ENCODE results near the gene ABCD4. TPM values are rescaled to one million over a fixed set of nuclear protein-coding genes. Genes with fewer than 3 reads are reported as not detected.

ABCD4 gene
- polyA plus RNA-seq, 1 donor from 2014 or later, result 106 TPM

DNA sequence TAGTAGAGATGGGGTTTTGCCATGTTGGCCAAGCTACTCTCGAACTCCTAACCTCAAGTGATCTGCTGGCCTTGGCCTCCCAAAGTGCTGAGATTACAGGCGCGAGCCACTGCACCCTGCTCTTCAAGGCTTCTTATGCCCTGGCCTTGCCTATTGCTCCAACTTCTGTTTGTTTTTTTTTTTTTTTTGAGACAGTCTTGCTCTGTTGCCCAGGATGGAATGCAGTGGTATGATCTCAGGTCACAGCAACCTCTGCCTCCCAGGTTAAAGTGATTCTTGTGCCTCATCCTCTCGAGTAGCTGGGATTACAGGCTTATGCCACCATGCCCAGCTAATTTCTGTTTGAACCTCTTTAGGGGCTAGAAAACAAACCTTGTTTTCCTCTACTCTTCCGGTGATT, 6.0 kb upstream of the ABCD4 start:
- TF ChIP-seq RAD21 (conservative IDR thresholded peaks at IDR 0.05) (no peak), EZH2 (IDR thresholded peaks at IDR 0.05; ENCODE audit: borderline replicate concordance, insufficient read depth, low read length, poor library complexity, severe bottlenecking) (no peak), EP300 (conservative IDR thresholded peaks at IDR 0.05; ENCODE audit: poor library complexity, severe bottlenecking) (no peak), SMC3 (conservative IDR thresholded peaks at IDR 0.05; ENCODE audit: poor library complexity) (no peak), POLR2AphosphoS5 (IDR thresholded peaks at IDR 0.05) (no peak), MXI1 (conservative IDR thresholded peaks at IDR 0.05; ENCODE audit: poor library complexity, severe bottlenecking) (no peak), TAF1 (IDR thresholded peaks at IDR 0.05; ENCODE audit: low read depth) (no peak)
- TF ChIP-seq, protein P1, sequence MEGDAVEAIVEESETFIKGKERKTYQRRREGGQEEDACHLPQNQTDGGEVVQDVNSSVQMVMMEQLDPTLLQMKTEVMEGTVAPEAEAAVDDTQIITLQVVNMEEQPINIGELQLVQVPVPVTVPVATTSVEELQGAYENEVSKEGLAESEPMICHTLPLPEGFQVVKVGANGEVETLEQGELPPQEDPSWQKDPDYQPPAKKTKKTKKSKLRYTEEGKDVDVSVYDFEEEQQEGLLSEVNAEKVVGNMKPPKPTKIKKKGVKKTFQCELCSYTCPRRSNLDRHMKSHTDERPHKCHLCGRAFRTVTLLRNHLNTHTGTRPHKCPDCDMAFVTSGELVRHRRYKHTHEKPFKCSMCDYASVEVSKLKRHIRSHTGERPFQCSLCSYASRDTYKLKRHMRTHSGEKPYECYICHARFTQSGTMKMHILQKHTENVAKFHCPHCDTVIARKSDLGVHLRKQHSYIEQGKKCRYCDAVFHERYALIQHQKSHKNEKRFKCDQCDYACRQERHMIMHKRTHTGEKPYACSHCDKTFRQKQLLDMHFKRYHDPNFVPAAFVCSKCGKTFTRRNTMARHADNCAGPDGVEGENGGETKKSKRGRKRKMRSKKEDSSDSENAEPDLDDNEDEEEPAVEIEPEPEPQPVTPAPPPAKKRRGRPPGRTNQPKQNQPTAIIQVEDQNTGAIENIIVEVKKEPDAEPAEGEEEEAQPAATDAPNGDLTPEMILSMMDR (IDR thresholded peaks at IDR 0.05; ENCODE audit: poor library complexity, severe bottlenecking), result no peak
- TF ChIP-seq, protein P2, sequence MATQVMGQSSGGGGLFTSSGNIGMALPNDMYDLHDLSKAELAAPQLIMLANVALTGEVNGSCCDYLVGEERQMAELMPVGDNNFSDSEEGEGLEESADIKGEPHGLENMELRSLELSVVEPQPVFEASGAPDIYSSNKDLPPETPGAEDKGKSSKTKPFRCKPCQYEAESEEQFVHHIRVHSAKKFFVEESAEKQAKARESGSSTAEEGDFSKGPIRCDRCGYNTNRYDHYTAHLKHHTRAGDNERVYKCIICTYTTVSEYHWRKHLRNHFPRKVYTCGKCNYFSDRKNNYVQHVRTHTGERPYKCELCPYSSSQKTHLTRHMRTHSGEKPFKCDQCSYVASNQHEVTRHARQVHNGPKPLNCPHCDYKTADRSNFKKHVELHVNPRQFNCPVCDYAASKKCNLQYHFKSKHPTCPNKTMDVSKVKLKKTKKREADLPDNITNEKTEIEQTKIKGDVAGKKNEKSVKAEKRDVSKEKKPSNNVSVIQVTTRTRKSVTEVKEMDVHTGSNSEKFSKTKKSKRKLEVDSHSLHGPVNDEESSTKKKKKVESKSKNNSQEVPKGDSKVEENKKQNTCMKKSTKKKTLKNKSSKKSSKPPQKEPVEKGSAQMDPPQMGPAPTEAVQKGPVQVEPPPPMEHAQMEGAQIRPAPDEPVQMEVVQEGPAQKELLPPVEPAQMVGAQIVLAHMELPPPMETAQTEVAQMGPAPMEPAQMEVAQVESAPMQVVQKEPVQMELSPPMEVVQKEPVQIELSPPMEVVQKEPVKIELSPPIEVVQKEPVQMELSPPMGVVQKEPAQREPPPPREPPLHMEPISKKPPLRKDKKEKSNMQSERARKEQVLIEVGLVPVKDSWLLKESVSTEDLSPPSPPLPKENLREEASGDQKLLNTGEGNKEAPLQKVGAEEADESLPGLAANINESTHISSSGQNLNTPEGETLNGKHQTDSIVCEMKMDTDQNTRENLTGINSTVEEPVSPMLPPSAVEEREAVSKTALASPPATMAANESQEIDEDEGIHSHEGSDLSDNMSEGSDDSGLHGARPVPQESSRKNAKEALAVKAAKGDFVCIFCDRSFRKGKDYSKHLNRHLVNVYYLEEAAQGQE (IDR thresholded peaks at IDR 0.05; ENCODE audit: borderline replicate concordance), result no peak
- no peak overlapping the region for H3K9ac ChIP-seq (ENCODE audit: low read length)
- H4K20me1 ChIP-seq (ENCODE audit: insufficient read depth), result no peaks in the 10 kb centered on the region
- H3K4me2 ChIP-seq (ENCODE audit: low read length), result no peak overlapping the region
- H3K27ac ChIP-seq (ENCODE audit: low read length), result no peak overlapping the region
- no peaks in the 10 kb centered on the region for H3K36me3 ChIP-seq (ENCODE audit: insufficient read depth, low read length)
- no peaks in the 10 kb centered on the region for H3F3A ChIP-seq (ENCODE audit: insufficient read depth, low read length, poor library complexity, severe bottlenecking)
- H3K79me2 ChIP-seq (replicated peaks; ENCODE audit: insufficient read depth, low read length), result no peaks in the 10 kb centered on the region
- H3K9me3 ChIP-seq (ENCODE audit: low read length), result no peaks in the 10 kb centered on the region
- no peaks in the 10 kb centered on the region for H3K27me3 ChIP-seq (ENCODE audit: insufficient read depth, low read depth, low read length)
- H3K9me2 ChIP-seq (ENCODE audit: insufficient read depth, low read length), result no peaks in the 10 kb centered on the region
- no peak overlapping the region for H3K4me3 ChIP-seq (ENCODE audit: low read length)
- H2AFZ ChIP-seq (ENCODE audit: low read depth, low read length), result no peak overlapping the region

DNA sequence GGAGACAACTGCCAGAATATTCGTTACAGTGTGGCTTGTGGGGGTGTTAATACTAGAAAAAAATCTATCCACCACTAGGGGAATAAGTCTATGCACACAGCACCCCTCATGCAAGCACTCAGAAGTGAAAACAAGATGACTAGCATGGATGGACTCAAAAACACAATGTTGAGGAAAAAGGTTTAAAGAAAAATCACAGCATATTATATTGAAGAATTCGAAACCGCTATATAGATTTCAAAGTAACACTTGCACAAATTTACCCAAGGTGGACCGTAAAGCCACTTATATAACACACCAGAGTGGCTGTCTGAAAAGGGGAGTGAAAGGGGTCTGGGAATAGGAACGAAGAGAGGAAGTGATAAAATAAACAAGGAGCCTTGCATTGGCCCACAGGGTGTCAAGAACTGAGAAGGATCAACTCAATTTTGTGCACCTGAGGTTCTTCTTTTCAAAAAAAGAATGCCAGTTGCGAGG, 544 bp downstream of the ABCD4 start:
- peak overlapping the region; percentile 69 for H3K27ac ChIP-seq (ENCODE audit: low read length)
- peak overlapping the region; percentile 61 for H2AFZ ChIP-seq (ENCODE audit: low read depth, low read length)
- TF ChIP-seq EP300 (conservative IDR thresholded peaks at IDR 0.05; ENCODE audit: poor library complexity, severe bottlenecking) (no peak), POLR2AphosphoS5 (IDR thresholded peaks at IDR 0.05) (peak; percentile 23), TAF1 (IDR thresholded peaks at IDR 0.05; ENCODE audit: low read depth) (no peak), MXI1 (conservative IDR thresholded peaks at IDR 0.05; ENCODE audit: poor library complexity, severe bottlenecking) (peak; percentile 40), RAD21 (conservative IDR thresholded peaks at IDR 0.05) (peak; percentile 31), SMC3 (conservative IDR thresholded peaks at IDR 0.05; ENCODE audit: poor library complexity) (peak; percentile 44), EZH2 (IDR thresholded peaks at IDR 0.05; ENCODE audit: borderline replicate concordance, insufficient read depth, low read length, poor library complexity, severe bottlenecking) (no peak)
- TF ChIP-seq, protein P2 (IDR thresholded peaks at IDR 0.05; ENCODE audit: borderline replicate concordance), result no peak
- TF ChIP-seq, protein P1 (IDR thresholded peaks at IDR 0.05; ENCODE audit: poor library complexity, severe bottlenecking), result peak; percentile 78

More for the DNA sequence above, 544 bp downstream of the ABCD4 start:
- Histone ChIP-seq H3K36me3 (ENCODE audit: insufficient read depth, low read length) (no peaks in the 10 kb centered on the region), H3K4me2 (ENCODE audit: low read length) (peak overlapping the region; percentile 66), H3K4me3 (ENCODE audit: low read length) (peak overlapping the region; percentile 88), H4K20me1 (ENCODE audit: insufficient read depth) (no peaks in the 10 kb centered on the region), H3K9ac (ENCODE audit: low read length) (peak overlapping the region; percentile 78), H3K27me3 (ENCODE audit: insufficient read depth, low read depth, low read length) (no peaks in the 10 kb centered on the region), H3K79me2 (replicated peaks; ENCODE audit: insufficient read depth, low read length) (peaks cover 33% of the 10 kb centered on the region), H3K9me3 (ENCODE audit: low read length) (no peaks in the 10 kb centered on the region), H3F3A (ENCODE audit: insufficient read depth, low read length, poor library complexity, severe bottlenecking) (peaks cover 4% of the 10 kb centered on the region), H3K9me2 (ENCODE audit: insufficient read depth, low read length) (no peaks in the 10 kb centered on the region)

All from neural cell (in vitro differentiated cells).